Uterus (tissue), 2 donors: ENCODE data around the gene ZNF740.

Source experiments
- CTCF ChIP-seq, 4 experiments: fragments of 200-600 bp in 2 of 4; fragments of 450-650 bp in 2 of 4; sonication (generic) in 2 of 4; IDR thresholded peaks; one replicate each; pipeline ENCODE4 v1.5.1; 2016 to 2019; ENCODE audit warnings: antibody characterized with exemption in 4 of 4, mild to moderate bottlenecking in 2 of 4, moderate library complexity in 1 of 4
- POLR2A ChIP-seq, 2 donors: fragments of 450-650 bp; IDR thresholded peaks; one replicate each; pipeline ENCODE4 v1.6.1; 2016; ENCODE audit warnings: antibody characterized with exemption in 2 of 2, mild to moderate bottlenecking in 1 of 2, moderate library complexity in 1 of 2

GRCh38 chr12:53214221-53214620 is 33.7 kb downstream of the ZNF740 start:
- TF ChIP-seq POLR2A (IDR thresholded peaks at IDR 0.05), result no peak
- no peak for TF ChIP-seq CTCF (IDR thresholded peaks at IDR 0.05)
